NCI-H345 (cell line): Measurements from ENCODE around the gene UQCR10.

Experiments used
- DNase-seq: peaks from one replicate; lab custom pipeline; 2025; lab: John Stamatoyannopoulos, UW

UQCR10 gene

DNA sequence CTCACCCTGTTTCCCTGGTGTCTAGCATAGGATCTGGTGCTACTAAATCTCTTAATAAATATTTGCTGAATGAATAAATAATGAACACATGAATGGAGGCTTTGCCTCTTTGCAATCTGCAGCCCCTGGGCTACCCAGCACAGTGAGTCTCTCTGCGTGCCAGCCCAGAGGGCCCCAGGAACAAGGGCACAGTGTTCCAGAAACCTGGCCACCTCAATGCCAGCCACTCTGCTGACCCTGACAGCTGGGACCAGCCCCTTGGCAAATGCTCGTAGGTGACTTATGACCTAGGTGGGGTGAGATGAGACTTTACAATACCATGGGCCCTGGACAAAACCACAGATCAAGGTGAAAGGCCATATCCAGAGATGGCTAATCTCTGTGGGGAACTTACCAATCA is 31.6 kb downstream of the UQCR10 start:
- DNase-seq = no peak

- no peak for DNase-seq
Observed at GRCh38 chr22:29799217-29799680, 32.1 kb downstream of the UQCR10 start.

GRCh38 chr22:29801153-29801552 is 34.0 kb downstream of the UQCR10 start:
- DNase-seq = no peak

GRCh38 chr22:29801796-29802195 is 34.6 kb downstream of the UQCR10 start:
- no peak for DNase-seq

DNA sequence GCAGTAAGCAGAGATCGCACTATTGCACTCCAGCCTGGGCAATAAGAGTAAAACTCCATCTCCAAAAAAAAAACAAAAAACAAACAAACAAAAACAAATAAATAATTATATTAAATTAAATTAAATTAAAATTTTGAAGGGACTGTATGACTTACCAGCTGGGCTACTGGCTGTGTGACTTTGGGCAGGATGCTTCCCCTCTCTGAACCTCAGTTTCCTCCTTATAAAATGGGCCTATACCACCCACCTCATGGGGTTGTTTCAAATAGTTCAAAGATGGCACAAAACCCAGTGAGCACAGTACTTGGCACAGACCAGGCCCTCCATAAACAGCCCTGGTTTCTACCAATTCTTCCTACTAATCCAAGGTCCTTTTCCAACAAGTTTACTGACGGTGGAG is 36.0 kb downstream of the UQCR10 start:
- no peak for DNase-seq

- no peak for DNase-seq
Observed at GRCh38 chr22:29804985-29805384, 37.8 kb downstream of the UQCR10 start.

DNA sequence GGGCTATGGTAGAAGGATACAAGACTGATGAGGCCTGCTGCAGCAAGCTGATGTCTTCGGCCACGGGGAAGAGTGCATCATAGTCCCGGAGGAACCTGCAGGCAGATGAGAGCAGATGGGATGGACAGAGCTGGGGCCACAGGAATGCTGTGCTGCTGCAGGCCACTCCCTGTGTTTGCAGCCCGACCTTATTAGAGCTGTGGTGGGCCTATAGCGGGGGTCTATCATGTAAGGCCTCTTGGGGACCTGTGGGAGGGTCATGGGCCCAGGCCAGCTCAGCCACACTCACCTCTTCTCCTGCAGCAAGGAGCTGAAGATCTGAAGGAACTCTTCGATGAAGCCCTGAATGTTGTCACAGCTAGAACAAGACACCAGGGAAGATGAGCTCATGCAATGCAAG is 39.0 kb downstream of the UQCR10 start:
- DNase-seq = no peak

DNA sequence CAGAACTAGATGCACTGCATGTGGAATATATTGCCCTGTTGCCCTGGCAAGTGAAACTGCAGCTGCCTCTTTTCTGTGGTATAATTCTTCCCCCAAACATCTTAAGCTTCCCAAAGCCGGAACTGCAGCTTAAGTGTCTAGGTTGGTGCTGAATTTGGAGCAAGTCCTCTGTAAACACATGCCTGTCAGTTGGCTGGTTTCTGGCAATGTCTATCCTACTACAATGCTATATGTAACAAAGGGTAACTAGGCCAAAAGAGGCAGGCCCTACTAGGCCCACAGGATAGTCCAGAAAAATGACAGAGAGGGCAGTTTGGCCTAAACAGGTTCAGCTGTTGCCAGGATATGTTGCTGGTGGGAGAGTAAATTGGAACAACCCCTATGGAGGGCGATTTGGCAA is 43.0 kb downstream of the UQCR10 start:
- no peak for DNase-seq

- no peak for DNase-seq
Observed at GRCh38 chr22:29811377-29811776, 44.2 kb downstream of the UQCR10 start.

DNA sequence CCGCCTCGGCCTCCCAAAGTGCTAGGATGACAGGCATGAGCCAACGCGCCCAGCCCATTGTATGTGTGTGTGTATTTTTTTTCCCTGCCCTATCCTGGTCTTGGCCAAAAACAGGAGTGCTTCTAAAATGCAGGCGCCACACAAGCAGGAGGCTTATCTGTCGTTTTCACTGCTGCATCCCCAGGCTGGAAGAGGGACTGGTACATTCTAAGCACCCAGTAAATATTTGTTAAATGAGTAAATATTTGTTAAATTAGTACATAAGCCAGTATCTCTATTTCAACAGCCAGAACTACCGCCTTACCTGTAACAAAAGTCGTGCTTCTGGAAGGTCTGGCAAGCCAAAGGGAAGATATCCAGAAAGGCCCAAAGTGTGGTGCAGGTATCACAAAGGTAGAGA is 46.0 kb downstream of the UQCR10 start:
- no peak for DNase-seq

DNA sequence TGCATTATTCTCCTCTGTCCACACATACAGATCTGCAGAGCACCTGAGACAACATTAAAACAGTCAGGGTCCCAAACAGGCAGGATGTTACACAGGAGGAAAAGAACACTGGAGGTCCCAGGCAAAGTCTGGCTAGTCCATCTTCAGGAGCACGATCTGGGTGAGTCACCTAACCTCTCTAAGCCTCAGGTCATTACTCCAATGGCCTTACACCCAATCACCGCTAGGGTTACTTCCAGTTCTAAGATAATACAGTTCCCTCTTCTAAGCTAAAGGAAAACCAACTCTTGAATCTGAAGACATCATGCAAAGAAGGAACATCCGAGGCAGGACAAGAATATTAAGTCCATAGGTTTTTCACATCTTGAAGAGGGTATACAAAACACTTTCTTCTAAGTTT is 46.4 kb downstream of the UQCR10 start:
- no peak for DNase-seq

DNA sequence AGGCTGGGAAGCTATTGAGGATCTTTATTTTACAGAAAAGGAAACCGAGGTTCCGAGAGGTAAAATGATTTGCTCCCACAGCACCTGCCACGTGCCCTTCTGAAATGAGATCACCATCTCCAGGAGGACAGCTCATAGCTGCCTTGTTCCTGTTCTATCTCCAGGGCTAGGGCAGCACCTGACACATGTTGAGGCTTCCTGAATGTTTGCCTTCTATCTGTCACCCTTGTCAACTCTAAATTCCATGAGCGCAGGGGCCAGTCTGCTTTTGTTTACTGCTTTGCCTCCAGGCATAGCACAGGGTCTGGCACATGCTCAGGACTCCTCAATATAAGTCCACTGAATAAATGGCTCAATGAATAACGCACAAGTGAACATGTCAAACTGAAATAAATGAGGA is 46.8 kb downstream of the UQCR10 start:
- no peak for DNase-seq

GRCh38 chr22:29815580-29815979 is 48.4 kb downstream of the UQCR10 start:
- DNase-seq = no peak

DNA sequence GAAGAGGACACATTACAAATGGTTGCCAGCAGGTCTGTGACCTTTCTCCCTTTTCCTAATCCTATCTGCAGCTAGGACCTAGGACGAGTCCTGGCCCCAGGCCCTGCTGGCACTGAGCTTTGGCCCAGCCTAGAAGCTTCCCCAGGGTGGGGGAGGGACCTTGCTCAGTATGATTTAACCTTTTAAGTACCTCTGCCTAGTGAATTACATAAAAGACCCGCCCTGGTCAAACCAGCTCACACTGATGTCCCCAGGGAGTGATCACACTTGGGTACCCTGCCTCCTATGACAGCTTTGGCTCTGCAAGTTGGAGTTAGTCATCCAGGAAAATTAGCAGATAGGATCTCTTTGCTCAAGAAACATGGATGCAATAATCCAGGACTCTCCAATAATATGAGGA is 49.0 kb downstream of the UQCR10 start:
- DNase-seq = no peak

DNA sequence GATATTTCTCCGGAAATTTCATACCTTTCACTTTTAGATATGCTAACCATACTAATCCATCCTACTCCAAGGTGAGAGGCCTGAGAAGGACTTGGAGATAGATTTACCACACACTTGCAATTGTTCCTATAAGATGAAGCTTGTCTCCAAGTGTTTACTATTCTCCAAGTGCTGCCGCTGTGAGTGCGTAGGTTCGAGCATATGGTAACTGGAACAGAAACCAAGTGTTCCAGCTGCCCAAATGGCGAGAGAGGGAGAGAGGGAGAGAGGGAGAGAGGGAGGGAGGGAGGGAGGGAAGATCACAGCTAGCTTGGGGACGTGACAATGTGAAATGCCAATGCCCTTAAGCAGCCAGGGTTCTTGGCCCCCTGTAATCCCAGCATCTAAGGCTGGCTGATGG is 49.4 kb downstream of the UQCR10 start:
- no peak for DNase-seq

- DNase-seq = no peak
Observed at GRCh38 chr22:29816980-29817379, 49.8 kb downstream of the UQCR10 start.

GRCh38 chr22:29817724-29818123 is 50.6 kb downstream of the UQCR10 start:
- no peak for DNase-seq

- DNase-seq = no peak
Observed at GRCh38 chr22:29819501-29819900, 52.3 kb downstream of the UQCR10 start.
